GM12878 (cell line): Measurements from ENCODE around the gene HP1BP3. TPM values are rescaled to one million over a fixed set of nuclear protein-coding genes. Genes with fewer than 3 reads are reported as not detected.

Source experiments
- ATAC-seq: fragments of 200-7000 bp; cut with Tn5 transposase; 3 replicates; pipeline ENCODE4 v1.9.1; 2020; ENCODE audit warnings: mild to moderate bottlenecking, moderate library complexity
- BruUV-seq: library from RNA; stranded (reverse); fragments of 400-500 nt; replicated peaks from 2 replicates; lab custom pipeline; 2021; lab: Mats Ljungman, UMichigan
- CTCF ChIA-PET: fragments of 300-600 bp; sonication (Branson Sonifier 250); formaldehyde crosslinking; extraction: SDS; loops from one replicate; lab custom pipeline; 2021; ENCODE audit warnings: inconsistent platforms; lab: Yijun Ruan, JAX
- POLR2A ChIA-PET: fragments of 350-600 bp; formaldehyde crosslinking; extraction: SDS; loops from one replicate; lab custom pipeline; 2021; ENCODE audit warnings: inconsistent platforms; lab: Charles Lee
- RAD21 ChIA-PET: fragments of 300-600 bp; sonication (Branson Sonifier 250); formaldehyde crosslinking; loops from one replicate; lab custom pipeline; 2023; ENCODE audit warnings: antibody characterized with exemption; ENCODE audit not compliant: unreplicated experiment; lab: Charles Lee
- SMC1A ChIA-PET: fragments of 300-600 bp; sonication (Branson Sonifier 250); formaldehyde crosslinking; loops from one replicate; lab custom pipeline; 2023; ENCODE audit not compliant: unreplicated experiment, uncharacterized antibody; lab: Charles Lee
- DNase-seq: peaks from one replicate; pipeline ENCODE4 v3.0.0-alpha.2; 2011; ENCODE audit warnings: low read depth, low spot score
- FAIRE-seq: peaks from 3 replicates; lab custom pipeline; 2011; peaks lifted over from hg19 to GRCh38; lab: Jason Lieb, UNC
- H2AFZ ChIP-seq: 2 replicates; pipeline ENCODE4 v1.6.0; 2011; ENCODE audit warnings: low read depth, low read length, control low read depth; ENCODE audit not compliant: control insufficient read depth
- H3K27ac ChIP-seq: 2 replicates; pipeline ENCODE4 v1.5.1; 2011; ENCODE audit warnings: control low read depth; ENCODE audit not compliant: control insufficient read depth, insufficient read depth
- H3K27me3 ChIP-seq, 2 experiments: replicated peaks in 1 of 2; 2 replicates each; pipeline versions ENCODE4 v1.6.0 to v1.6.1; 2011; ENCODE audit warnings: low read length in 1 of 2; ENCODE audit not compliant: control insufficient read depth in 2 of 2, insufficient read depth in 2 of 2
- H3K36me3 ChIP-seq, 2 experiments: 2 replicates each; pipeline ENCODE4 v1.5.1; 2011; ENCODE audit warnings: low read length in 1 of 2; ENCODE audit not compliant: control insufficient read depth in 2 of 2, insufficient read depth in 2 of 2
- H3K4me1 ChIP-seq: 2 replicates; pipeline ENCODE4 v1.6.1; 2011; ENCODE audit warnings: mild to moderate bottlenecking, low read length, moderate library complexity, mixed read lengths; ENCODE audit not compliant: control insufficient read depth, insufficient read depth
- H3K4me2 ChIP-seq: 2 replicates; pipeline ENCODE4 v1.6.0; 2011; ENCODE audit warnings: control low read depth; ENCODE audit not compliant: control insufficient read depth, insufficient read depth
- H3K4me3 ChIP-seq: fragments of 200-600 bp; sonication (generic); 2 replicates; pipeline ENCODE4 v1.5.1; 2016
- H3K79me2 ChIP-seq: 2 replicates; pipeline ENCODE4 v1.6.0; 2011; ENCODE audit warnings: low read length; ENCODE audit not compliant: control insufficient read depth, insufficient read depth
- H3K9ac ChIP-seq: 2 replicates; pipeline ENCODE4 v1.8.0; 2011; ENCODE audit warnings: low read length, control low read depth, mixed read lengths; ENCODE audit not compliant: control insufficient read depth, insufficient read depth
- H3K9me3 ChIP-seq: replicated peaks from 3 replicates; pipeline ENCODE4 v1.5.1; 2011; ENCODE audit warnings: mild to moderate bottlenecking, low read length; ENCODE audit not compliant: control insufficient read depth, insufficient read depth
- H4K20me1 ChIP-seq: 2 replicates; pipeline ENCODE4 v1.6.0; 2011; ENCODE audit not compliant: control insufficient read depth, insufficient read depth
- ATF3 ChIP-seq: IDR thresholded peaks from 2 replicates; pipeline ENCODE4 v1.6.1; 2011; ENCODE audit warnings: low read depth, mild to moderate bottlenecking, low read length, moderate library complexity, borderline replicate concordance; ENCODE audit errors: extremely low read depth
- CHD1 ChIP-seq: IDR thresholded peaks from 2 replicates; pipeline ENCODE4 v1.6.1; 2012; ENCODE audit warnings: low read depth, low read length, improper control_type of control experiment
- CTCF ChIP-seq, 3 experiments: IDR thresholded peaks in 2 of 3; conservative IDR thresholded peaks in 1 of 3; 2 replicates each; pipeline ENCODE4 v1.5.1; 2011; ENCODE audit warnings: low read depth in 3 of 3, low read length in 3 of 3, mild to moderate bottlenecking in 3 of 3, control low read depth in 2 of 3, moderate library complexity in 2 of 3, inconsistent platforms in 1 of 3, mixed read lengths in 1 of 3; ENCODE audit not compliant: control insufficient read depth in 2 of 3, insufficient read depth in 1 of 3; ENCODE audit errors: extremely low read depth in 1 of 3
- HCFC1 ChIP-seq: fragments of 150-350 bp; IDR thresholded peaks from 2 replicates; pipeline ENCODE4 v1.6.1; 2014; ENCODE audit warnings: low read length
- PML ChIP-seq: IDR thresholded peaks from 2 replicates; pipeline ENCODE4 v1.6.1; 2012; ENCODE audit warnings: low read length, inconsistent platforms
- SUZ12 ChIP-seq: fragments of 200-600 bp; sonication (generic); IDR thresholded peaks from one replicate; pipeline ENCODE4 v1.6.1; 2018; ENCODE audit warnings: antibody characterized with exemption, mild to moderate bottlenecking; ENCODE audit not compliant: unreplicated experiment
- ZNF592 ChIP-seq: fragments of 450-650 bp; IDR thresholded peaks from 2 replicates; pipeline ENCODE4 v1.6.1; 2017; ENCODE audit warnings: mild to moderate bottlenecking, moderate library complexity
- WGBS: methylation state at CpG from one replicate; pipeline ENCODE4 v1.1.6; 2016; ENCODE audit warnings: low lambda C conversion rate; ENCODE audit not compliant: insufficient replicate concordance, insufficient coverage; ENCODE audit errors: missing lambda C conversion rate; 5-methylcytosine and 5-hydroxymethylcytosine counted together
- in situ Hi-C: fragments of 300-500 bp; cut with MboI; formaldehyde crosslinking; loops from 9 replicates; pipeline ENCODE4 v1.14.3; 2018; ENCODE audit warnings: mixed read lengths
- intact Hi-C: fragments of 100-400 bp; cut with micrococcal nuclease; formaldehyde crosslinking; loops from one replicate; pipeline ENCODE4 v1.14.2; 2022; ENCODE audit not compliant: unreplicated experiment
- polyA plus RNA-seq, 11 experiments: library from polyadenylated mRNA; depleted of rRNA in 4 of 11; unstranded in 6 of 11; stranded (reverse) in 5 of 11; fragments of >200 nt; fragmentation: Nextera tagmentation in 4 of 11; fragmentation: Illumina TruSeq in 1 of 11; extraction: Ambion mirVana in 4 of 11; extraction: Trizol in 1 of 11; gene quantifications; 1 replicate in 1 of 11; 2 replicates in 10 of 11; pipeline versions ENCODE4 v1.2.1 to v1.2.3, GENCODE V29; 2011 to 2016; ENCODE audit warnings: inconsistent platforms in 2 of 11, missing spikeins in 2 of 11, low read depth in 1 of 11
- total RNA-seq, 4 experiments: library from RNA; depleted of rRNA in 3 of 4; stranded (reverse); fragments of >200 nt in 3 of 4; fragmentation: Illumina TruSeq in 1 of 4; extraction: Trizol in 1 of 4; gene quantifications; 2 replicates each; pipeline versions ENCODE4 v1.2.1 to v1.2.3, GENCODE V29; 2013 to 2021

The HP1BP3 gene
- total and polyA plus RNA-seq, 10 of the 15 experiments (the other 5 are each of a cell fraction or from before 2014, with no cell fraction given): 32.6 to 188 (median 133) TPM

GRCh38 chr1:20830378-20830777 lies 43.3 kb upstream of the HP1BP3 start:
- Histone ChIP-seq H3K9me3 (no peaks in the 10 kb centered on the region), H3K27me3 (no peaks in the 10 kb centered on the region), H3K4me3 (no peak overlapping the region), H2AFZ (no peak overlapping the region), H3K9ac (no peak overlapping the region), H3K79me2 (no peaks in the 10 kb centered on the region), H3K4me2 (no peak overlapping the region), H3K27ac (no peak overlapping the region), H3K36me3 (peaks cover 0 to 12% of the 10 kb centered on the region in 2 experiments; a peak in 1 of 4 replicates), H4K20me1 (no peaks in the 10 kb centered on the region), H3K4me1 (no peaks in the 10 kb centered on the region)
- intact Hi-C loops (no loop called here), in situ Hi-C loops (no loop called here)
- 95% methylated on average over 2 of the region's 2 CpGs for WGBS
- ChIA-PET POLR2A (no interaction called here), RAD21 (interaction anchor here (1.3 kb wide), 1 partner anchor 13 kb away, joined by 3 read pairs; no protein-coding TSS in a partner anchor), CTCF (interaction anchor here (1.2 to 1.7 kb wide), 3 partner anchors 16 to 134 kb away, joined by 3 to 4 read pairs (median 4); no protein-coding TSS in a partner anchor), SMC1A (interaction anchor here (0.6 to 3.3 kb wide), 7 partner anchors 10 to 365 kb away, joined by 3 to 8 read pairs (median 3); no protein-coding TSS in a partner anchor)
- FAIRE-seq: no peak
- no peak for ATAC-seq
- BruUV-seq: no TSS peak
- DNase-seq: no peak
- TF ChIP-seq HCFC1: no peak
- TF ChIP-seq PML: no peak
- no peak for TF ChIP-seq ZNF592
- no peak for TF ChIP-seq CHD1
- no peak for TF ChIP-seq ATF3
- TF ChIP-seq SUZ12: no peak
- no peak for TF ChIP-seq CTCF (IDR thresholded peaks at IDR 0.05 in 2 of 3, conservative IDR thresholded peaks at IDR 0.05 in 1 of 3; ENCODE audit: control insufficient read depth in 2 of 3, extremely low read depth in 1 of 3, insufficient read depth in 1 of 3, low read depth in 3 of 3, low read length in 3 of 3)
